SIG-M5 treated with dmso at 0.1 percent for 504 hours (cell line): Measurements from ENCODE around the gene PLEK2.
"Not testable (repeated sequence)": the region's sequence is repeated elsewhere in the genome, so short reads cannot be mapped to it uniquely, and the experiment has no call there.

Experiments used
- DNase-seq: peaks from one replicate; lab custom pipeline; 2025; ENCODE audit not compliant: unreplicated experiment; lab: John Stamatoyannopoulos, UW

PLEK2 gene

DNA sequence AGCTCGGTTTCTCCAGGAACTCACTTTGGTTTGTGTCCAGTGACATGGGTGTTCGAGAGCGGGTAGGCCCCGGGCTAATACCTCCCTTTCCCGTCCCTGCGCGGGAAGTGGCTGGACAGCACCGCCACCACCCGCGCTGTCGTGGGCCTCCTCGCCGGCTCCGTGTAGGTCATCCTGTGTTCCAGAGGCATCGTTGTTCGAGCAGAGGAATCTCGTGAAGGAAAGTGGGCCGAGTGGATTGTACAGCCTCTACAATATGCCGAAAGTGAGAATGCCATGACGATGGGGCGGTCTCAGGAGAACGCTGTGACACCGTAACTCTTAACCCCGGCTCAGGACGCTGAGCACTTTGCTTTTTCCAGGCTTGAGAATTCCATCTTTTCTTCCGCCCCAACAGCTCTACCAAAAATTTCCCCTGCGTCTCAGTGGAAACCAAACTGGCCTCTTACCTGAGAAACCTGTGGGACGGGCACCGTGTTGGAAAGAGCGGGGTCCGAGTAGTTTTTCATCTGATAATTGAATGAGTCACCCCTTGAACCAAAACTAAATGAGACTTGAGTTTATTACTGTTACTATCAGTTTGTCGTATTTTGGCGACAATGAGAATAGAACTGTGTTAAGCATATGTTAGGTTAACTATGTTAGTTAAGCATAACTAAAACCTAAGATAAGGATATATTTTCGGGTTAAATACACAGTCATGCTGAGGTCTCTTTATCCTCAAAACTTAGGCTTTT lies 51.3 kb downstream of the PLEK2 start:
- DNase-seq, result no peak

DNA sequence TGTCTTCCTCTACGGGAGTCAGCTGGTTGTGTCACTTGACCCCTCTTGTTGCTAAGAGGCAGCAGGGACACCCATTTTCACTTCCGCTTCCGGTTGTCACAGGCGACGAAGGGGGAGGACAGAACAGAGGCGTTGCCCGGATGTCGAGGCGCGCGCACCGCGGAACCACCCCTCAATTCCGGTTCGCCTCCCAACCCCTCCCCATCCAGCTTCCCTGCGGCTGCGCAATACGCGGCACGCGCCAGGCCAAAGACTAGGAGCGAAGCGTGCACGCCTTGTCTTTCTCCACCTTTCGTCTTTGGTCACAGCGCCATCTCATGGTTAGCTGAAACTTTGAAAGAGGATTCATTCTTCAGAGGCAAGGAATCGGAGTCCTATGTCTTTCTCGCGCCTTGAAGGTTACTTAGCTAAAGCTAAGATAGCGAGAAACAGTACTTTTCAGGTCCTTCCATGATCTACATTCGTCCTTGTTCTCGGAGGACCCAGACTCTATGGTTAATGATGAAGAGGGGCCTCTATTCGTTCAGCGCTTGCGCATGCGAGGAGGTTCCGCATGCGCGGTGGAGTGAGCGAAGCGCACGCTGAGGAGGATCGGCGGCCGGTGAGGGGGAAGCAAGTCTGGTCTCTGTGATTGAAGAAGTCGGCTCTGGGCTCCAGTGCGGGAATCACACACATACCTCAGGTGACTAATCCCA lies 52.0 kb downstream of the PLEK2 start, which contains the start of the genes ATP6V1D and EIF2S1:
Gene ATP6V1D, minus strand, starts transcription at position 30 of the 695 bp plus-strand sequence. CDS start 106 bp downstream, outside the sequence.
Gene EIF2S1, plus strand, starts transcription at position 554 of the 695 bp plus-strand sequence. CDS start 4,440 bp downstream, outside the sequence.
- DNase-seq, result peak; percentile 96

DNA sequence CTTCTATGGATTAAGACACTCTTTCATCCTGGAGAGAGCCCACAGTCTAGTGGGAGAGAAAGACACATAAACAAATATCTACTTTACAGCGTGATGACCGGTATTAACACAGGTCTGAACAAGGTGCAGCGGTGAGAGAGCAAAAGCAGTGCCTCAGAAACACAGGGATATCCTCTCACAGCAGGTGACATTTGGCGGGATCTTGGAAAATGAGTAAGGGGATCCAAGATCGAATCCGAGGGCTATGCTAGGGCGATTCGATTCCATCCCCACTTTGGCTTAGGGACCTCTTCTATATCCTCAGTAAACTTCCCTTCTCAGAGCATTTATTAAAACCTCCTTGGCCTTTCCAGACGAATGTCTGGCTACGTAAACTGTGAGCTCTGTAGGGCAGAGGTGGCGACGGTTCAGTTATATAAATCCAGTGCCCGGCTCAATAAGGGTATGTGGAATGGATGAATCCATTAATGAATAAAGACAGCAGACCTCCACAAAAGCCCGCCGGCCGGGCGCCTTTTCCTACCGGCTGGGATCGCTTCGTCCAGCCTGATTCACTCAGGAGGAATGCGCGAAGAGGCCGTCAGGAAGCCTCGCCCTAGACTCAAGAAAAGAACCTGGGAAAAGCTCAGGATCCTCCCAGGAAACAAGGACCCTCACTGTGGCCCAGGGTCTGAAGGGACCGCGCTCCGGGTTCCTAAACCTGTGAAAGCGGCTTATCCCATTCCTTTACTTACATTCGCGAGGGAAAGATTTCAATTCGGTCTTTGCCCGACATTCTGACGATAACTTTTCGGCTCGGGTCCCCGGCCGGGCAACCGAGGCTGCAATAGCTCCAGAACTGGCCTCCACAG lies 52.8 kb downstream of the PLEK2 start:
- DNase-seq, result no peak

DNA sequence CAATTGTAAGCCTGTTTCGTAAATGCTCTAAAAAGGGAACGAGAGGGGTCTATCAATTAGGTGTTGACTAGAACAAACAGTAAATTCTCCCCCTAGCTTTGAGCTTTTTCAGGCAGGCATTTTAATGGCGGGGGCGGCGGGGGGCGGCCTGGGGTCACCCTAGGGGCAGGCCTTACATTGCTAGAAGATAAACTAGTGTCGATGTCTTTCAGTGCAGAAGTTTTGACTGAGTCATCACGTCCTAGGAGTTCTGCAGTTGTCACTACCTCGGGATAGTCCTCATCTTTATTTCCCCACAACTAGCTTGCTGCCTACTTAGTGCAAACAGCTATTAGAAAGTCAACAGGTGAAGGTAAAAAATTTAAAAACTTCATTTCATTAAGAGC lies 54.0 kb downstream of the PLEK2 start:
- no peak for DNase-seq

DNA sequence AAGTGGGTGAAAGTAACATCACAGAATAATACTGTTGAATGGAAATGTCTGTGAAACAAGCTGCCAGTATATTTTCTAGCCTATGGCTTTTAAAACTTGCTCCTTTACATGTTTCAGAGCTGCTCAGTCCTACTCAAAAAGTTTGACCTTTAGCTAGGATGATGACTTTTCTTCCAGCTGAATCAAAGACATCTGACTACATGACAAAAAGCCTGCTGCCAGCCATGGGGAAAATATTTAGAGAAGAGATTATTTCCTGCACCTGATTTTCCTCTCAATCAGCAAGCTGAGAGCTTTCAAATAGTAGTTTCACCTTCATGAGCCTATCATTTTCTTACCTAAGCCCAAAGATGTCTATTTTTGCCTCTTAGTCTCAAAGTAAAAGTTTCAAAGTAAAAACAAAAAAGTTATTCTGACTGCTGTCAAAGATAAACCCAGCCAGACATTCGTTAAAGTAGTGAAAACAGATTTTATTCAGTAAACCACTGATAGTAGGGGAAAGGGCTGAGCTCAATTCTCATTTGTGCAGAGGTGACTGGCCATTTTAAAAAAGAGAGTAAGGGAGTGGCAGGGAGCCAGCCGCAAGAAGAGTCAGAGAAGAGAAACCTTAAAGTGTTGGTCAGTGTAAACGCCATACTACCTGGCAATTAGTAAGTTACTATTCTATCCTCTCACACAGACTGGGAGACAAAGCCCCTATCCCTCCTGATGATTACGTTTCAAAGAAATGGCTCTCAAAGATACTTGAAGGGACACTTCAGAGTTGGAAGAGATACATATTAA lies 54.6 kb downstream of the PLEK2 start:
- DNase-seq, result no peak

DNA sequence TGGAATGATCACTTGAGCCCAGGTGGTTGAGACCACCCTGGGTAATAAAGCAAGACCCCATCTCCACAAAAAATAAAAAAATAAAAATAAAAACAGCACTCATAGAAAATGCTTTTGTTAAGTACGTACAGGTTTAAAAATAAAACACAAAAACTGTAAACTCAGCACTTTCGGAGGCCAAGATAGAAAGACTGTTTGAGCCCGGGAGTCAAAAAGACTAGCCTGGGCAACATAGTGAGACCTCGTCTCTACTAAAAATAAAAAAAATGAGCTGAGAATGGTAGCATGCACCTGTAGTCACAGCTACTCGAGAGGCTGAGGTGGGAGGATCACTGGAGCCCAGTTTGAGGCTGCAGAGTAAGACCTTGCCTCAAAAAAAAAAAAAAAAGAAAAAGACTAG lies 59.9 kb downstream of the PLEK2 start:
- no peak for DNase-seq

DNA sequence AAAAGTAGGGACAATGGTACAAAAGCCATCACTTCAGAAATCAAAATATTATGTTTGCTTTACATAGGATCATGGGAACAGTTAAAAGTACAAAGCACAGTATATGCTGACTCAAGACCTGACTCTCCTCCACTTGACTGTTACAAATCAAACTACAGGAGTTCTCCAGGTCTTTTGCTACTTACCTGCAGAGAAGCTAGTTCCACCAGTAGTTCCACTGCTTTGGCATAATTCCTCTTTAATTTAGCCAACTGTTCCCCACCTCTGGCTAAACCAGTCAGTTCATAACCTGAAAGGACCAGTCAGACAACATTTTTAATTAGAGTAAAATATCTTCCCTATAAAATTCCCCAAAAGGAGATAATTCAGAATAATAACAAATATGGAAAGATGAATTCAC lies 66.4 kb downstream of the PLEK2 start:
- peak; percentile 18 for DNase-seq

DNA sequence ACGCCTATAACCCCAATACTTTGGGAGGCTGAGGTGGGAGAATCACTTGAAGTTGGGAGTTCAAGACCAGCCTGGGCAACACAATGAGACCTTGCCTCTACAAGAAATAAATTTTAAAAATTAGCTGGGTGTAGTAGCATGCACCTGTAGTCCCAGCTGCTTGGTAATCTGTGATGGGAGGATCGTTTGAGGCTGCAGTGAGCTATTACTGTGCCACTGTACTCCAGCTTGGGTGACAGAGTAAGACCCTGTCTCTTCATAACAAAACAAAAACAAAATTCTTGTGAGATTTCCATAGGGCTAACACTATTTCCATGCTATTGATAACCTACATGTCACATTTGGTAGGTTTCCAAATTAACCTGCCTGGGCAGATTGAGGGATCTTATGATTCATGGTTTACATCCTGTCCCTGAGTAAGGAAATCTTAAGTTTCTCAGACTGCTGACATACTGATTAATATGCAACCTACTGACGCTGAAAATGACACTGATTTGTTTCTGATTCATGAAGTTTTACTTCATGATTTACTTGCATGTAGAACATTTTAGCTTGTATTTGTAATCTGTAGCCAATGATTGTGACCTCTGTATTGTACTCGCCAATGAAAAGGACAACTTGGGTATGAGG lies 68.2 kb downstream of the PLEK2 start:
- DNase-seq, result no peak

DNA sequence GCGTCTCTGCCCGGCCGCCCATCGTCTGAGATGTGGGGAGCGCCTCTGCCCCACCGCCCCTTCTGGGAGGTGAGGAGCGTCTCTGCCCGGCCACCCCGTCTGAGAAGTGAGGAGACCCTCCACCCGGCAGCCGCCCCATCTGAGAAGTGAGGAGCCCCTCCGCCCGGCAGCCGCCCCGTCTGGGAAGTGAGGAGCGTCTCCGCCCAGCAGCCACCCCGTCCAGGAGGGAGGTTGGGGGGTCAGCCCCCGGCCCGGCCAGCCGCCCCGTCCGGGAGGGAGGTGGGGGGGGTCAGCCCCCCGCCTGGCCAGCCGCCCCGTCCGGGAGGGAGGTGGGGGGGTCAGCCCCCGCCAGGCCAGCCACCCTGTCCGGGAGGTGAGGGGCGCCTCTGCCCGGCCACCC lies 70.7 kb downstream of the PLEK2 start:
- not testable (repeated sequence) for DNase-seq
